ENCODE results near the gene ADAMTS6.

ADAMTS6 gene

GRCh38 chr5:65133477-65134110, 348.1 kb downstream of the ADAMTS6 start:
- DNase-seq, result no peak

GRCh38 chr5:65132386-65132785, 349.3 kb downstream of the ADAMTS6 start:
- no peak for DNase-seq

DNA sequence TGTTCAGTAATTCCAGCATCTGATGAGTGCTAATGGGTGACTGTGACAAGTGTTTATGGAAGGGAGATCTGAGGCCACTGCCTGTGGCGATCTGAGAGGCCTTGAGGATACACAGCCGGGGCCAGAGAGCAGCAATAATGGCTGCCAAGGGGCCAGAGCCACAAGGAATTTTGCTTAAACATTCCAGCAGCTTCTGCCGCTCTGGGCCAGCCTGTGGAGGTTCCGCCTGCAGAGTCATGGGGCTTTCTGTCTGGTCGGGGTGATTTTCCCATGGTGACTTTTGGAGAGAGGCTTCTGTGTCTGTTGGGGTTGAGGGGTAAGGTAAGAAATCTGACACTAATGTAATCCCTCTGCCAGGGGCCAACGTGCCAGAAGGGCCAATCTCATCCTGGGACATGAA, 353.5 kb downstream of the ADAMTS6 start:
- no peak for DNase-seq

GRCh38 chr5:65127161-65127901, 354.4 kb downstream of the ADAMTS6 start:
- DNase-seq, result no peak

GRCh38 chr5:65126542-65127069, 355.1 kb downstream of the ADAMTS6 start:
- DNase-seq, result no peak

DNA sequence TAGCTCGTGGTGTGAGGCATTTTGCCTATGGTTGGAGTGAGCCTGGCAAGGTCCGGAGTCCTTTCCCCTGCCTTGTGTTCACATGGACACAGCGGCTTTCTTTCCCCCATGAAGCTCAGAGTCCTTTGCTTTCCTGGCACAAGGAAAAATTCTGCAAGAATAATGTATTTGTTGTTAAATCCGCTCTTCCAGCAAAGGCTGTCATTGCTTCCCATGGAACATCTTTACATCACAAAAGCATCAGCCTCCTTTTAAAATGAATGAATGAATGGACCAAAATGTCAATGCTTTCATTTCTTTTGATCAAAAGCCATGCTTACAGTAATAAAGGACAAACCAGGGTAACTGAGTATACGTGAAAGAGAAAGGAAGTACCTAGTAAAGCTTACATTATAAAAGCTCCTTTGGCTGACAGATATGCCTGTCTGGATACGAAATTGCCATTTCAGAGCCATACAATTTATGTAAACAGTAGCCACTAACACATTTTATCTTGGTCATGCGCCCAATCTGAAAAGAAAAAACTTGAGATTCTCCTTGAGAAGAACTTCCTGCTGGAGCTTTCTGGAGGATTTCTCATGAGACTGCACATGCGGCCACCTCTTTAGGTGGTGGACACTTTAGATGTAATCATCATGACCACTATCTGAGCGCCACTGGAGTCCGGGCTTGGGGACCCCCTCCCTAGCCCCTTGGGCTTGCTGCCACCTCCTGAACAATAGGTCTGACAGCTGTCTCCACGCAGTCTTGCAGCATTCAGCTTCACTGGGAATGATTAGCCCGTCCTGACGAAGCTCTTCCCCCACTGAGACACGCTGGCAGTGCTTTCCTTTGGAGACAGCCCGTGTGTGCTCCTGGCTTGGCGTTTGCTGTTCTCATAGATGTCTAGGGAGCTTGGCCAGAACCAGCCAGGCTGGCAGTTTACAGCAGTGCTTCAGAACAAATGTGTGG, 355.9 kb downstream of the ADAMTS6 start:
- no peak for DNase-seq

DNA sequence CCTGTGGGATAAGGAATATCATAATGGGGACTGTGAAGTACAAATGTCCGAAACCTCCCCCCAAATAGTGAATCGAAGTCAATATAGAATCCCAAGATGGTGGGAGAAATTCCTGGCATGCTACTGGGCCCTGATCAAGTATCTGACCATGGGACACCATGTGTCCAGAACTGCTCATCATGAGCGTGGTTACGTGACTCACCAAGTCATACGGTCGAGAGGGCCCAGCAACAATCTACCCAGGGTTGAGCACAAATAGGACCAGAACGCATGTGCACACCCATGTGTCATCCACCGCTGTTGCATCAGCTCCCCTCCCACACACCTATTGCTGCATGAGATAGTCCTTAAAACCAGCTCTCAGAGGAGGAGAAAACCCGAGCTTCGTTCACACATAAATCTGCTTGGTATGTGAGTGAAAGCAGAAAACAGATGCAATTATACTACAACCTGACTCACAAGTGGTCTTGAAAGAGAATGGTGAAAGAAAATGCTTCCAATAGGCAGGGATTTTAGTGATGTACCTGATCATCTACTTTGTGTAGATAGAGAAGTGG, 359.8 kb downstream of the ADAMTS6 start:
- no peak for DNase-seq

DNA sequence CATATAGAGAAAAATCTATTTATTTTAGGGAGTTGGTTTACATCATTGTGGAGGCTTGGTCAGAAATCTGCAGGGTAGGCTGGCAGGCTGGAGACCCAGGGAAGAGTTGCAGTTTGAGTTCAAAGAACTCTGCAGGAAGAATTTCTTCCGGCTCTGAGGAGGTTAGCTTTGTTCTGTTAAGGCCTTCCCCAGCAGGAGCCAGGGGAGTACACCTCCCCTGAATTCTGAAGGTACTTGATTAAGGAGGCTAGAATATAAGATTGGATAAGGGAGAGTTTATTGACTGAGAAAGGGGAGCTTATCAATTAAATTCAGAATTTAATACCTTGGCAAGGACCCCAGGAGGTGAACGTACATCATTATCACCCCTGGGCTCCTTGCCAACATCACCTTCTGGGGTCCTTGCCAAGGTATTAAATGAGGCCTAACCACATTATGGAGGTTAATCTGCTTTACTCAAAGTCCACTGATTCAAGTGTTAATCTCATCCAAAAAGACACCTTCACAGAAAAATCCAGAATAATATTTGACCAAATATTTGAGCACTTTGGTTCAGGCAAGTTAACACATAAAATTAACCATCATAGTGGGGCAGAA, 361.3 kb downstream of the ADAMTS6 start:
- DNase-seq, result no peak

DNA sequence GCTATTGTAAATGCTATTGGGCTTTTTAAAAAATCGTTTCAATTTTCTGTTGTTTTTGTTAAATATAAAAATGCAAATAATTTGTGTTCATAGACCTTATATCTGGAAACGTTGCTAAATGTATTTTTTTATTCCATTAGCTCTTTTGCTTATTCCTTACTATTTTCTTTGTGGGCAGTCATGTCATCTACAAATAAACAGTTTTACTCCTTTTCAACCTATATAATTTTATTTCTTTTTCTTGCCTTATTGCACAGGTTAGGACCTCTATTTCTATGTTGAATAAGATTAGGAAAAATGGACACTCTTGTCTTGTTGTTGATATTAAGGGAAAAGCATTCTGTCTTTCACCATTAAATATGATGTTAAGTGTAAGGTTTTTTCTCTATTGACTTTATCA, 364.2 kb downstream of the ADAMTS6 start:
- no peak for DNase-seq

DNA sequence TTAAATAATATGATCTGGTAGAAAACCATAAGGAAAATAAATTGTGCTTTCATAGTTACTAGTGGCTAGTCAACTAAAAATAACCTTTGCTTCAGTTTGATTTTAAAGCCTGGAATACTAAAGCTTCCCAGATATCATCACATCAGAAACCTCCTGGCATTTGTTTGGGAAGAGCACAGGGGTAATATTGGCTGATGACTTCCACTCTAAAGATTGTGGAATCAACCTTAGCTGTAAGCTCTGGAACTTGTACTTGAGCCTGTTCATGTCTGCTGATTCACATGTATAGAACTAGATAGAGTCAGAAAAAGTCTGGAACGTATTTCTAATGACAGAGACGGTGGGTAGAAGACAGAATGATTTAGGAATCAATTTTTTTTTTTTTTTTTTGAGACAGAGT, 367.9 kb downstream of the ADAMTS6 start:
- no peak for DNase-seq

DNA sequence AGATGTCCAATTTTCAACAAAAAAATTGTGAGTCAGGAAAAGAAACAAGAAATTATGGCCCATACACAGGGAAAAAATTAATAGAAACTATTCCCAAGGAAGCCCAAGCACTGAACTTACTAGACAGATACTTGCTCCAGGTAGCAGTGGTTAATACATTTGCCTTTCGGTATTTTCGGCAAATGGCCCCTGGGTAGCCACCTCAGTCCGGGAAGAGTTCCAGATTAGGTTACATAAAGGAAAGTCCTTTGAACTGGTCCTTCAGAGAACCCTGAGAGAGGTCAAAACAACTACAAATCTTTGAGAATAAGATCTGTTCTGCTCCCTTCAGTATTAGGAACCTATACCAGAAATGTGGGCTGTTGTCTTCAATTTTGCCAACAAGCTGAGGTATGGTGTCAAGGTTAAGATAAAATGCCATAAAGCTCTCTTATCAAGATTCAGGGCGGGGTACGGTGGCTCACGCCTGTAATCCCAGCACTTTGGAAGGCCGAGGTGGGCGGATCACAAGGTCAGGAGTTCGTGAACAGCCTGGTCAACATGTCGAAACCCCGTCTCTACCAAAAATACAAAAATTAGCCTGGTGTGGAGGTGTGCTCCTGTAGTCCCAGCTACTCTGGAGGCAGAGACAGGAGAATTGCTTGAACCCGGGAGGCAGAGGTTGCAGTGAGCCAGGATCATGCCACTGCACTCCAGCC, 369.6 kb downstream of the ADAMTS6 start:
- no peak for DNase-seq

GRCh38 chr5:65108786-65109743, 372.7 kb downstream of the ADAMTS6 start:
- no peak for DNase-seq

DNA sequence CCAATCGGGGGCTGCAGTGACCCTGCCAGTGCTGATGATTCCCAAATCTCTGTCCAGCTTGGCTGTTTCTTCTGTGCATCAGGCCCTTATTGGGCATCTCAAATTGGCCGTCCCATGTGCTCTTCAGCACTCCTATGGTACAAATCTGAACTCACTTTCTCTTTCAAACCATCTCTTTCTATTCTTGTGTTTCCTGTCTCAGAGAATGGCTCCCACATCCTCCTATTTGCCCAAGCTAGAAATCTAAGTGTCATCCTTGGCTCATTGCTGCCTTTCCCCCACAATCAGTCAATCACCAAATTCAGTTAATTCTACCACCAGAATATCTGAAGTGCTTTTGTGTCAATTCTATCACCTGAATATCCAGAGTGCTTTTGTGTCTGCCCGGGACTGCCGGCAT, 376.4 kb downstream of the ADAMTS6 start:
- DNase-seq, result no peak

DNA sequence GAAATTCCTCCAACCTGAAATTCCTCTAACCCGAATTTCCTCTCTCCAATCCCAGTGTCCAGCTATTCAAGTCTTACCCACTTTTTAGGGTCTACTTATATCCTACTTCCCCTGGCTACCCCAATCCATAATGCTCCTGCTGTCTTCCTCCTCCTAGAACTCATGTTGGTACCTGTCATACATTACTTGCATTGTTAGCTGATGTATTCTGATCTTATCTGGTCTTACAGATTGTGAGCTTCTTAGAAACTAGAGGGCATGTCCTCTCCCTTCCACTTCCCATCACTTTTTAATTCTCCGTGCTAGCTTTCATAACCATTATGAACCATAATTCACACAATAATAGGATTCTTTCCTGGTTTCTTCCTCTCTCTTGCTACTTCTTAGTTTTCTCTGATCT, 376.9 kb downstream of the ADAMTS6 start:
- no peak for DNase-seq

GRCh38 chr5:65103756-65104440, 377.8 kb downstream of the ADAMTS6 start:
- no peak for DNase-seq

GRCh38 chr5:65102976-65103711, 378.6 kb downstream of the ADAMTS6 start:
- DNase-seq, result peak; percentile 38 to 41

DNA sequence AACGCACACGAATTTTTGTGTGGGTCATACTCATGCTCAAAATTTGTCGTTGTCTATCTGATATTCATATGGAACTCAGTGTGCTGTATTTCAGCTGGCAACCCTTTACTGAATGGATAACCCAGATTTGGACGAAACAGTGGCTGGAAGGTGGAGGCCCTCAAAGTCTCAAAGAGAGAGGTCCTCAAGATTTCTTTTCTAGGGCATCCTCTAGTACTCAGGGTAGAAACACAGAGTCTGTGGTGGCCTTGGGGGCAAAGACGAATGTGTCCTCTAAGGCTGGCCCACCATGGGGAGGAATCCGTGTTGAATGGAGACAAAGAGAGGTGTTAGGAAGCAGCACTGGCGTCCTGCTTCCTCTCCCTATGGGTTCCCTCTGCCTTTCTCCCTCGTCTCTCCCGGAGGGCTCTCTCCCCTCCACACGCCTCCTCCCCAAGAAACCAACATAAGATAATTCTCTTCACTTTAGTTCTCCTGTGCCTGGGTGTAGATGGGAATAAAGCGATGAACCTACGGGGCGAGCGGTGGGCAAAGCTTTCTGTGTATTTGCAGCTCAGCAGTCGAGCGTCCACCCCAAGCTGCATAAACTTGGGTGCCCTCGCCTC, 379.2 kb downstream of the ADAMTS6 start:
- DNase-seq, result no peak

DNA sequence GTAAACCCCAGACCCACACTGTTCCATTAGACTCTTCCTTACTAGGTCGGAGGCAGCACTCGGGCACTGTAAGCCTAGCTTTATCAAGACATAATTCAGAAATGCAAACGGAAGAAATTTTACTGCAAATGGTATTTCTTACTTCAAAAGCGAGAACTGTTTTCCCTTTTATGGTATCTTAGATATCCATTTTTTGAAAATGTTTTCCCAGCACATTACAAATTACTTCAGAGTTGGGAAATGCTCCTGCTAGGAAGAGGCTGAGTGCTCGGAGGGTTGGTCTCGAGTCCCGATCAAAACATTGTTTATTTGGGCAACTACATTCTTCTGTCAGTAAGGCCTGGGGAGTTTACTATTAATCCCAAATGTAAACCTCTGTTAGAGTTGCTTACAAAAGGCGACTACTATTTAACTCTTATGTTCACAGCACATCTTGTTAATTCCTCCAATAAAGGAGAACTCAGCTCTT, 380.1 kb downstream of the ADAMTS6 start:
- no peak for DNase-seq

Data from stimulated activated CD4-positive, alpha-beta T cell treated with anti-CD3 and anti-CD28 coated beads, Interleukin-4, amount 100 ng/mL, for 4 hours (primary cell).